Middle frontal gyrus (tissue), 1 donor: ENCODE measurements around the gene GLP2R.

ENCODE experiments used
- DNase-seq: peaks from one replicate; pipeline ENCODE4 v3.0.0-alpha.2; 2015; ENCODE audit warnings: low spot score; ENCODE audit errors: extremely low spot score

The GLP2R gene

GRCh38 chr17:9897372-9897968 lies 71.7 kb downstream of the GLP2R start:
- no peak for DNase-seq

GRCh38 chr17:9898812-9899211 lies 73.1 kb downstream of the GLP2R start:
- DNase-seq, result no peak

GRCh38 chr17:9899280-9900043 lies 73.7 kb downstream of the GLP2R start:
- DNase-seq, result no peak

GRCh38 chr17:9900044-9900594 lies 74.4 kb downstream of the GLP2R start:
- DNase-seq, result no peak

- DNase-seq, result no peak
Observed at GRCh38 chr17:9900784-9901183, 75.1 kb downstream of the GLP2R start.

- DNase-seq, result no peak
Observed at GRCh38 chr17:9902120-9902519, 76.4 kb downstream of the GLP2R start.

GRCh38 chr17:9904277-9905077 lies 78.8 kb downstream of the GLP2R start:
- DNase-seq, result no peak

GRCh38 chr17:9905078-9905415 lies 79.3 kb downstream of the GLP2R start, which contains the start of gene RCVRN:
RCVRN (minus strand) TSS chr17:9905271; CDS start chr17:9905180, 91 bp downstream.
- DNase-seq, result no peak

GRCh38 chr17:9905902-9906301 lies 80.2 kb downstream of the GLP2R start:
- DNase-seq, result no peak

GRCh38 chr17:9906616-9907015 lies 80.9 kb downstream of the GLP2R start:
- no peak for DNase-seq

GRCh38 chr17:9907131-9907530 lies 81.4 kb downstream of the GLP2R start:
- DNase-seq, result no peak

- no peak for DNase-seq
Observed at GRCh38 chr17:9907883-9908648, 82.3 kb downstream of the GLP2R start.

GRCh38 chr17:9908649-9909042 lies 82.9 kb downstream of the GLP2R start:
- no peak for DNase-seq

GRCh38 chr17:9911089-9911488 lies 85.4 kb downstream of the GLP2R start:
- no peak for DNase-seq

GRCh38 chr17:9912121-9913099 lies 86.7 kb downstream of the GLP2R start:
- DNase-seq, result peak; percentile 41

- no peak for DNase-seq
Observed at GRCh38 chr17:9913476-9913875, 87.8 kb downstream of the GLP2R start.

GRCh38 chr17:9916108-9916507 lies 90.4 kb downstream of the GLP2R start:
- no peak for DNase-seq

GRCh38 chr17:9917131-9917530 lies 91.4 kb downstream of the GLP2R start:
- DNase-seq, result no peak

GRCh38 chr17:9917801-9918200 lies 92.1 kb downstream of the GLP2R start:
- no peak for DNase-seq

GRCh38 chr17:9918352-9918751 lies 92.6 kb downstream of the GLP2R start:
- DNase-seq, result no peak
